T47D (cell line): ENCODE data around the gene NOP53.

ENCODE experiments used
- DNase-seq, 2 experiments: peaks; one replicate each; pipeline versions ENCODE4 v3.0.0 to v3.0.0-alpha.2; 2011 to 2012; ENCODE audit warnings: low read depth in 1 of 2, low spot score in 1 of 2
- JUND ChIP-seq: IDR thresholded peaks from 2 replicates; pipeline ENCODE4 v1.6.1; 2012; ENCODE audit warnings: low read depth
- in situ Hi-C: cut with HindIII; loops from 2 replicates; pipeline ENCODE4 v1.10.0; 2016; ENCODE audit warnings: low sequenced_read_pairs, low pct_unique_long_range_greater_than_20kb

The NOP53 gene

DNA sequence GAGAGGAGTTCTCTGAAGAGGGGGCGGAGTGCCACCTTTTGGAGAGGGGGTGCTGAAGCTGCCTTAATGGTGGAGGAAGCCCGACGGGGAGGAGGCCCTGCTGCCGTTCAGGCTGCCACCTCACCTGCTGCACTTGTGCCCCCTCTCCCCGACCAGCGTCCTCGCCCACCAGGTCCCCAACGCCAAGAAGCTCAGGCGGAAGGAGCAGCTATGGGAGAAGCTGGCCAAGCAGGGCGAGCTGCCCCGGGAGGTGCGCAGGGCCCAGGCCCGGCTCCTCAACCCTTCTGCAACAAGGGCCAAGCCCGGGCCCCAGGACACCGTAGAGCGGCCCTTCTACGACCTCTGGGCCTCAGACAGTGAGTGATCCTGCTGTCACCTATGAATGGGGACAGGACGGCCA, 5.4 kb downstream of the NOP53 start:
- in situ Hi-C loops: no loop called here

GRCh38 chr19:47752440-47753211, 7.3 kb downstream of the NOP53 start:
- DNase-seq: no peak
- in situ Hi-C loops: no loop called here
- TF ChIP-seq JUND: no peak

More for the DNA sequence above, 5.4 kb downstream of the NOP53 start:
- DNase-seq: no peak
- TF ChIP-seq JUND: no peak

DNA sequence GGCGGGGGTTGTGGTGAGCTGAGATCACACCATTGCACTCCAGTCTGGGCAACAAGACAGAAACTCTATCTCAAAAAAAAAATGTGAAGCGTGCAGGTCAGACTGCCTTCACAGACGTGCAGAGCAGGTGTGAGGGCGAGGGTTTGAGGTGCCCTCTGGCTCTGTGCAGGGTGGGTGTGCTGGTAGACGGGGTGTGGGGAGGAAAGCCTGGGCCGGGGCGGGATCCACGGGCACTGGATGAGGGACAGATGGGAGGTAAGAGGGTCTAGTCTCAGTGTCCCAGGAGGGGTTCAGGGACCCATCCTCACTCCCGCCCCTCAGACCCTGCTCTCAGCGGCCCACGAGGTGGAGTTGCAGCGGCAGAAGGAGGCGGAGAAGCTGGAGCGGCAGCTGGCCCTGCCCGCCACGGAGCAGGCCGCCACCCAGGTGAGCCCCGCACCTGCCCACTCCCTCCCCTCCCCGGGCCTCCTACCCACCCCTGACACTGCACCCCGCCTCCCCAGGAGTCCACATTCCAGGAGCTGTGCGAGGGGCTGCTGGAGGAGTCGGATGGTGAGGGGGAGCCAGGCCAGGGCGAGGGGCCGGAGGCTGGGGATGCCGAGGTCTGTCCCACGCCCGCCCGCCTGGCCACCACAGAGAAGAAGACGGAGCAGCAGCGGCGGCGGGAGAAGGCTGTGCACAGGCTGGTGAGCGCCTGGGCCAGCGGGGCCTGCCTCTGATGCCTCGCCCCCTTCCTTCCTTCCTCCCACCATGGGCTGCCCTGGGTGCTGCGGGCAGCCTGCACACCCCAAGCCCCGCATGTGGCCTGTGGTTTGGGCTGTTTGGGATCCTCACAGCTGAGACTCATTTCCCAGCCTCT, 9.1 kb downstream of the NOP53 start:
- in situ Hi-C loops: no loop called here
- no peak for TF ChIP-seq JUND
- DNase-seq: no peak

GRCh38 chr19:47755065-47755761, 9.9 kb downstream of the NOP53 start:
- no peak for DNase-seq
- TF ChIP-seq JUND: no peak
- in situ Hi-C loops: no loop called here

DNA sequence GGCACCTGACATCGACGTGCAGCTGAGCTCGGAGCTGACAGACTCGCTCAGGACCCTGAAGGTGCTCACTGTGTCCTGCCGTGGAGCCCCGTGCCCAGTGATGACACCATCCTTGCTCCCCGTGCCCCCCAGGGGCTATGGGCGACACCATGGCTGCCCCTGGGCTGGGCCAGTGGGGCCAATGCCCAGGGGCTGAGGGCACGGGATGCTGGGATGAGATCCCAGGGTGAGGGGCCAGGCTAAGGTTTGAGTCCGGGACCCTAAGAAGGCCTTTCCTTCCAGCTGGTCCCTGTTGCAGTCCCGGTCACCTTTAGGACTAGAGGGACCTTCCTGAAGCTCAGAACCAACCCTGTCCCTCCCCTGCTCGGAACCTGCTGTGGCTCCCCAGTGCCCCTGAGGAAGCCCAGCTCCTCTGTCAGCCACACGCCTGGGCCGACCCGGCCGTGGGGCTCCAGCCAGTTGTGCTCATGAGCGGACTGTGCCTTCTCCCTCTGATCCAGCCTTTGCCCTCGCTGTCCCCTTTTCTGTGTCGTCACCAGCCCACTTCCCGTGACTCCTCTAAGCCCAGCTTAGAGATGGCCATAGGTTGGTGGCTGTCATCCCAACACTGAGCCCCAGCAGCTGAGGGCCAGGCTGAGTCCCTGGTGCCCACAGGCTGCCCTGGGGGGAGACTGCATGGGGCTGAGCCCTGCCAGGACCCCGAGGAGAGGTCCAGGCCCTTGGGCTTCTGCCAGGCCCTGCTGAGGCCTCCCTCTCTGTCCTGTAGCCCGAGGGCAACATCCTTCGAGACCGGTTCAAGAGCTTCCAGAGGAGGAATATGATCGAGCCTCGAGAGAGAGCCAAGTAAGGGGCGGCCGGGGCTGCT, 10.6 kb downstream of the NOP53 start:
- in situ Hi-C loops: no loop called here
- no peak for TF ChIP-seq JUND
- DNase-seq: no peak

DNA sequence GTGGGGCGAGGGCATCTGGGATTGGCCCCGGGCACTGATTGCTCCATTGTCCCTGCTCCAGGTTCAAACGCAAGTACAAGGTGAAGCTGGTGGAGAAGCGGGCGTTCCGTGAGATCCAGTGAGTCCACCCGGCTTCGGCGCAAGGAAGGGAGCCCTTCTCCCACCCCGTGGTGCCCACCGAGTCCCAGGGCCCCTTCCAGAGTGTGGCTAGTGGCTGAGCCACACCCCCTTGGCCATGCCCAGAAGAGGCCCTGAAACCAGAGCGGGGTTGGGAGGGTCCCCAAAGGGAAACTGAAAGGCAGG, 11.2 kb downstream of the NOP53 start:
- in situ Hi-C loops: no loop called here
- no peak for DNase-seq
- TF ChIP-seq JUND: no peak

DNA sequence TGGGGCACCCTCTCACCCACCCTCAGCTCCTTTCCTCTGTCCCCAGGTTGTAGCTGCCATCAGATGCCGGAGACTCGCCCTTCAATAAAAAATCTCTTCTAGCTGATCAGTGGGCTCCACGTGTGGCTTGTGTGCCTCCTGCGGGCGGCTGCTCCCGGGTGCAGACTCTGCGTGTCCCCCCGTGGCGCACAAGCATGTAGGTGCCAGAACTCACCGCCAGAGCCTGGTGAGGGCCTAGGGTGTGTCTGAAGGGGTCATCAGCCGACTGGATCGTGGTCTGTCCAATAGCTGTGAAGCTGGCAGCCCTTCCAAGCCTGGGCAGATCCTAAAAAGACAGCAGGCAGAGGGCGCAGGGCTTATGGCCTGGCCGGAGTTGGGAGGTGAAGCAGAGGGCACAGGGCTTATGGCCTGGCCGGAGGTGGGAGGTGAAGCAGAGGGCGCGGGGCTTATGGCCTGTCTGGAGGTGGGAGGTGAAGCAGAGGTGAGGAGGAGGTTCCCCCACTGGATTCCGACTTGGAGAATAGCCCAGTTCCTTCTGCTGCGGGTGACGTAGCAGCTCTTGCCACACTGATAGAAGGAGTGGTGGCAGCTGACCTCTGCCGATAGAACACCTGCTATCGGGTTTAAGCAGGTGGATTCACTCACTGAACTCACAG, 11.7 kb downstream of the NOP53 start:
- in situ Hi-C loops: no loop called here
- TF ChIP-seq JUND: no peak
- no peak for DNase-seq

GRCh38 chr19:47757617-47758442, 12.5 kb downstream of the NOP53 start:
- DNase-seq: no peak
- no peak for TF ChIP-seq JUND
- in situ Hi-C loops: no loop called here

GRCh38 chr19:47758443-47758804, 13.1 kb downstream of the NOP53 start:
- in situ Hi-C loops: no loop called here
- no peak for TF ChIP-seq JUND

GRCh38 chr19:47760632-47760999, 15.3 kb downstream of the NOP53 start:
- no peak for TF ChIP-seq JUND
- in situ Hi-C loops: no loop called here
- DNase-seq: no peak

More at GRCh38 chr19:47758443-47758804, 13.1 kb downstream of the NOP53 start:
- DNase-seq: no peak

GRCh38 chr19:47761566-47761965, 16.2 kb downstream of the NOP53 start:
- no peak for TF ChIP-seq JUND
- no peak for DNase-seq
- in situ Hi-C loops: no loop called here
